Astrocyte of the cerebellum (primary cell): ENCODE measurements around the gene RRP1.

Experiments used
- DNase-seq: peaks from one replicate; pipeline ENCODE4 v3.0.0-alpha.2; 2011; ENCODE audit warnings: low read depth
- H3K4me3 ChIP-seq: 2 replicates; pipeline ENCODE4 v1.5.1; 2011; ENCODE audit warnings: mild to moderate bottlenecking, low read depth, low read length, moderate library complexity
- in situ Hi-C: cut with HindIII; loops from 2 replicates; pipeline ENCODE4 v1.10.0; 2017; ENCODE audit warnings: low sequenced_read_pairs
- TF ChIP-seq, protein P1 (sequence below): IDR thresholded peaks from 2 replicates; pipeline ENCODE4 v1.5.1; 2012; ENCODE audit warnings: low read length, low read depth, moderate library complexity, mild to moderate bottlenecking; ENCODE audit errors: missing control alignments

RRP1 gene

DNA sequence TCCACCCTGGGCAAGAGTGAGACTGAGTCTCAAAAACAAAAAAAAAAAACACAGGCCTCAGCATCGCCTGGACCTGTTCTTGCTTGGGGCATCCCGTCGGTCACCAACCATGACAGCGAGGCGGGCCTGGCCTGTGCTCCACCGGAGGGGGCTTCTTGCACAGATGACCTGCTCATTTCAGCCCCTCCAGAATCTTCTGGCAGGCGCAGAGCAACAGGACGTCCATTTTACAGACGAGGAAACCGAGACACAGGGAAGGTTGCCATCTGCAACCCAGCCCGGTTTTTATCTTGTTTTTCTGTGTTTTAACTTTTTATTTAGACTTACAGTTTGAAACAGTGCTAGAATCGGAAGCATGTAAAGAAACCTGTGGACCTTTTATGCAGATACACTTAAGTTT, 14.2 kb upstream of the RRP1 start:
- in situ Hi-C loops = no loop called here
- H3K4me3 ChIP-seq = peak overlapping the region; percentile 83
- no peak for DNase-seq
- TF ChIP-seq, protein P1, sequence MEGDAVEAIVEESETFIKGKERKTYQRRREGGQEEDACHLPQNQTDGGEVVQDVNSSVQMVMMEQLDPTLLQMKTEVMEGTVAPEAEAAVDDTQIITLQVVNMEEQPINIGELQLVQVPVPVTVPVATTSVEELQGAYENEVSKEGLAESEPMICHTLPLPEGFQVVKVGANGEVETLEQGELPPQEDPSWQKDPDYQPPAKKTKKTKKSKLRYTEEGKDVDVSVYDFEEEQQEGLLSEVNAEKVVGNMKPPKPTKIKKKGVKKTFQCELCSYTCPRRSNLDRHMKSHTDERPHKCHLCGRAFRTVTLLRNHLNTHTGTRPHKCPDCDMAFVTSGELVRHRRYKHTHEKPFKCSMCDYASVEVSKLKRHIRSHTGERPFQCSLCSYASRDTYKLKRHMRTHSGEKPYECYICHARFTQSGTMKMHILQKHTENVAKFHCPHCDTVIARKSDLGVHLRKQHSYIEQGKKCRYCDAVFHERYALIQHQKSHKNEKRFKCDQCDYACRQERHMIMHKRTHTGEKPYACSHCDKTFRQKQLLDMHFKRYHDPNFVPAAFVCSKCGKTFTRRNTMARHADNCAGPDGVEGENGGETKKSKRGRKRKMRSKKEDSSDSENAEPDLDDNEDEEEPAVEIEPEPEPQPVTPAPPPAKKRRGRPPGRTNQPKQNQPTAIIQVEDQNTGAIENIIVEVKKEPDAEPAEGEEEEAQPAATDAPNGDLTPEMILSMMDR = no peak

DNA sequence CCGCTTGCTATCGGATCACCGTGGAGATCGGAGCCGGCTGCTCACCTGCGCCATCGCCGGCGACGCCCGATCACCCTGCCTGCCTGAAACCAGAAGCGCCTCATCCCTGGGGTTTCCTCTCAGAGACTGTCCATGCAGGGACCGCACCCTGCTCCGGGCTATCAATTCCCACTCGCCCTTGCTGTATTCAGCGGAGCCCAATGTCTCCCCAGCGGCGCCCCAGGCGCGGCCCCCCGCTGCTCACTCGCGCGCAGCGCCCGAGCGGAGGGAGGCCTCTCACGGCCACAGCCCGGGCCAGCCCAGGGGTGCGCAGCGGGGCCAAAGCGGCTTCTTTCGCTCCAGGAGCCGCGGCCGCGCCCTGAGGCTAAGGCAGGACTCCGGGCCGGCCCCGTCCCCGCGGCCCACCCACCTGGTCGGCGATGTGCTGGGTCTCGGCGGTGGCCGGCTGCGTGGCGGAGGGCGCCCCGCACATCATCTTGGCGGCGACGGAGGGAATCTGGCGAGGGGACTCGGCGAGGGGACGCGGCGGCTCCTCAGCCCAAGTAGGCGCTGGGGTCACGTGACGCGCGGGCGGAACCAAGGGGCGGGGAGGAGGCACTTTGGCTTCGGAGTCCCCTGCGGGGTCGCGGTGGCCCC, 13.5 kb upstream of the RRP1 start, which contains the start of gene CSTB:
Gene CSTB (minus strand): TSS at position 514 of the 636 bp plus-strand sequence. CDS start 39 bp downstream, at position 475.
- in situ Hi-C loops = no loop called here
- H3K4me3 ChIP-seq = peak within 1 kb of the TSS; percentile 83

DNA sequence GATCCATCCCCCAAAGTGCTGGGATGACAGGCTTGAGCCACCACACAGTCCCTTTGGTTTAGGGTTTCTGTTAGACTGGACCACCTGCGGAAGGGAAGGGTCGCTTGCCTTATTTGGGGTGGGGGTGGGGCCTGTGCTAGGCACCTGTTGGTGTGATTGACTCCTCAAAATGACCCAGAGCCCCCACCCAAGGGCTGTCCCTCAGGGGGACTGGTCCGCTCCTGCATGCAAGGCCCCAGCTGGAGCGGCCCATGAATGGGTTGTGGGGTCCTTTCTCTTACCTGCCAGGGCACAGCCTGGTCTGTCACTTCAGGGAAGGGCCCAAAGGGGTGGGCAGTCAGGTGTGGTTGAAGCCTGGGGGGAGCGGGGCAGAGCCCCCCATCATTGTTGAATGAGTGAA, 11.4 kb upstream of the RRP1 start:
- TF ChIP-seq, protein P1 = no peak
- DNase-seq = no peak
- in situ Hi-C loops = no loop called here
- no peak overlapping the region for H3K4me3 ChIP-seq

More for the DNA sequence above, 13.5 kb upstream of the RRP1 start, which contains the start of gene CSTB:
- no peak for DNase-seq
- TF ChIP-seq, protein P1 = no peak

DNA sequence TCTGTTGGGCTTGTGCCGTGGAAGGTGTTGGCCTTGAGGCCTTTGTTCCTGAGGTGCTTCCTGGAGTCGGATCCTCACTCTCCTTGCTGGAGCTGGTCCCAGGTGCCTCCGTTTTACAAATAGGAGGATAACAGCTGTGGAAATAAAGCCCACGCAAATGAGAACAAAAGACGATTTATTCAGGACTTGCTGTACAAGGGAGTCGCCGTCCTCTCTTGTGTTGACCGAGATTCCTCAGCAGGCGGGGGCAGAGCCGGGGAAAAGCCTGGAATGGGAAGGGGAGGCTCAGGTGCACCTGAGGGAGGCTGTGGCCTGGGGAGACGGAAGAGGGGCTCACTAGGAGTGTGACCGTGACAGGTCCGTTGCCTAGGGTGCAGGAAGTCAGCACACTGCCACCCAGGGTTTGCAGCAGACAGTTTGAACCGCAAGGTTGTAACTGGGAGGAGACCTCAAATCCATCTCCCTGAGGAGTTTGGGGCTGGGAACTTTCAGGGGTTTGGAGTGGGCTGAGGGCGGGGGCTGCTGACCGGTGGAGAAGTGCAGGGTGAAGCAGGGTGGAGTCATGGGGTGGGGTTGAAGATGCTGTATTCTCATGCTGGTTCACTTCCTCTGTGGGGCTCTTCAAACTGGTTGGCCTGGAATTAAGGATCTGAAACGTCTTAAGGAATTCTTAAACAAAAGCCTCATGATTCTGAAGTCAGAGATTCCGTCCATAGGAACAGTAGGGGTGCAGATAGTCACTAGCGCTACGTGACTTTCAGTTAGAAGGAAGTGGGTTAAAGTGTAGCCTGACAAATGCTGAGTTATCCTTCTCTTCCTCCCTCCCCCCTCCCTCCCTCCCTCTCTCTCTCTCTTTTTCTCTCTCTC, 10.7 kb upstream of the RRP1 start:
- H3K4me3 ChIP-seq = no peak overlapping the region
- TF ChIP-seq, protein P1 = no peak
- no peak for DNase-seq
- in situ Hi-C loops = no loop called here

DNA sequence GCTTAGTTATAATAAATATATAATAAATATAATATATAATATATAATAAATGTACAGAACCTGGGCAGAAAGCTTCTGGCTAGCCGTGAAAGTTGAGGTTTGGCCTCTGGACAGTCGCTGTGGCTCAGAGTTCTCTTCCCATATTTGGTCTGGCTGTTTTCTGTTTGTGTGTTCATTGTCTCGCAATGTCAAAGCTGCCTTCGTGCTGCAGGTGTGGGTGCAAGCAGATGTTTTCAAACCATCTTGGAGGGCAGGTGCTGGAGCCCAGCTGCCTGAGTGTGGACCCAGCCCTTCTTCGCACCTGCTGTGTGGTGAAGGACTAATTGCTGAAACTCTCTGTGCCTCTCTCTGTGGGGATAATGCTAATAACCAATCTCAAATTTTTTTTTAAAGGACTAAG, 9.7 kb upstream of the RRP1 start:
- DNase-seq = no peak
- TF ChIP-seq, protein P1 = no peak
- in situ Hi-C loops = no loop called here
- no peak overlapping the region for H3K4me3 ChIP-seq

DNA sequence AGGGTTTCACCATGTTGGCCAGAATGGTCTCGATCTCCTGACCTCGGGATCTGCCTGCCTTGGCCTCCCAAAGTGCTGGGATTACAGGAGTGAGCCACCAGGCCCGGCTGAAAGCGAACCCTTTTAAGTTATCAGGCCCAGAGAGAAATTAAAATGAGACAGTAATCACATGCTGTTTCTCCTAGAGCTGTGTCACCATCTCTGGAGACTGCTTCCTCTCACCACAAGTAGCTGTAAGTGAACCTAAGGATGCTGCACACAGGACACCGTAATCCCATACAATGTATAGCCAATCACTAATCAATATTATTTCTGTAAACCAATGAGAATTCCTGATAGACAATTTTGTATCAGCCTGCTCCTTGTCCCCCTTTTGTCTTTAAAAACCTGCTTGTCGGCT, 7.5 kb upstream of the RRP1 start:
- in situ Hi-C loops = no loop called here
- TF ChIP-seq, protein P1 = no peak
- no peak overlapping the region for H3K4me3 ChIP-seq
- no peak for DNase-seq
